GM10266 (cell line): ENCODE data around the gene TUSC7.

Experiments used
- DNase-seq: peaks from one replicate; pipeline ENCODE4 v3.0.0; 2012; ENCODE audit errors: extremely low spot score
- TF ChIP-seq, protein P1 (sequence below): IDR thresholded peaks from 2 replicates; pipeline ENCODE4 v1.5.1; 2012; ENCODE audit warnings: mild to moderate bottlenecking, low read depth; ENCODE audit not compliant: control insufficient read depth, insufficient read depth; ENCODE audit errors: missing control alignments

TUSC7 gene

DNA sequence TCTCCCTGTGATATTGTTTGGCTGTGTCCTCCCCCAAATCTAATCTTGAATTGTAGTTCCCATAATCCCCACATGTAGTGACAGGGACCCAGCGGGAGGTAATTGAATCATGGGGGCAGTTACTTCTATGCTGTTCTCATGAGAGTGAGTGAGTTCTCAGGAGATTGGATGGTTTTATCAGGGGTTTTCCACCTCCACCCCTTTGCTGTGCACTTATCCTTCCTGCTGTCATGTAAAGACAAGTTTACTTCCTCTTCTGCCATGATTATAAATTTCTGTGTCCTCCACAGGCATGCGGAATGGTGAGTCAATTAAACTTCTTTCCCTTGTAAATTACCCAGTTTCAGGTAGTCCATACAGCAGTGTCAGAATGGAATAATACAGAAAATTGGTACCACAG, 24.7 kb downstream of the TUSC7 start:
- no peak for DNase-seq
- TF ChIP-seq, protein P1, sequence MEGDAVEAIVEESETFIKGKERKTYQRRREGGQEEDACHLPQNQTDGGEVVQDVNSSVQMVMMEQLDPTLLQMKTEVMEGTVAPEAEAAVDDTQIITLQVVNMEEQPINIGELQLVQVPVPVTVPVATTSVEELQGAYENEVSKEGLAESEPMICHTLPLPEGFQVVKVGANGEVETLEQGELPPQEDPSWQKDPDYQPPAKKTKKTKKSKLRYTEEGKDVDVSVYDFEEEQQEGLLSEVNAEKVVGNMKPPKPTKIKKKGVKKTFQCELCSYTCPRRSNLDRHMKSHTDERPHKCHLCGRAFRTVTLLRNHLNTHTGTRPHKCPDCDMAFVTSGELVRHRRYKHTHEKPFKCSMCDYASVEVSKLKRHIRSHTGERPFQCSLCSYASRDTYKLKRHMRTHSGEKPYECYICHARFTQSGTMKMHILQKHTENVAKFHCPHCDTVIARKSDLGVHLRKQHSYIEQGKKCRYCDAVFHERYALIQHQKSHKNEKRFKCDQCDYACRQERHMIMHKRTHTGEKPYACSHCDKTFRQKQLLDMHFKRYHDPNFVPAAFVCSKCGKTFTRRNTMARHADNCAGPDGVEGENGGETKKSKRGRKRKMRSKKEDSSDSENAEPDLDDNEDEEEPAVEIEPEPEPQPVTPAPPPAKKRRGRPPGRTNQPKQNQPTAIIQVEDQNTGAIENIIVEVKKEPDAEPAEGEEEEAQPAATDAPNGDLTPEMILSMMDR: no peak

DNA sequence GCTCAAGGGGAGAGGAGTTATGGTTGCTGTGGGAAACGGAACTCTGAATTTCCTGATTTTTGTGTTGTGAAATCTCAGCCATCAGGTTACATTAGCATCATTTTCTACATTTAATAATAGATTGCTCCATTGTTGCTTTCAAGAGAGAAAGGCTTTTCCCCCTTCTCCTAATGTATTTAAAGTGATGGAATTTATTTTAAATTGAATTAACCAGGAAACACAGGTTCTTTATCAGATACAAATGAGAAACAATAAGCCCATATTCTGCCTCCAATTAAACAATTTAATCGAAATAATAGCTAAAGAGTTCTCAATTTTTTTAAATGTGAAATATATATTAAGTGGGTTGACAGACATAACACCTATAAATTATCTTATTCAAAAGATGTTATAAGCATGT, 30.1 kb downstream of the TUSC7 start:
- no peak for DNase-seq
- TF ChIP-seq, protein P1: no peak

GRCh38 chr3:116740293-116740692, 30.7 kb downstream of the TUSC7 start:
- DNase-seq: no peak
- TF ChIP-seq, protein P1: no peak

- TF ChIP-seq, protein P1: no peak
- DNase-seq: no peak
Measured at GRCh38 chr3:116741467-116741866, 31.9 kb downstream of the TUSC7 start.

DNA sequence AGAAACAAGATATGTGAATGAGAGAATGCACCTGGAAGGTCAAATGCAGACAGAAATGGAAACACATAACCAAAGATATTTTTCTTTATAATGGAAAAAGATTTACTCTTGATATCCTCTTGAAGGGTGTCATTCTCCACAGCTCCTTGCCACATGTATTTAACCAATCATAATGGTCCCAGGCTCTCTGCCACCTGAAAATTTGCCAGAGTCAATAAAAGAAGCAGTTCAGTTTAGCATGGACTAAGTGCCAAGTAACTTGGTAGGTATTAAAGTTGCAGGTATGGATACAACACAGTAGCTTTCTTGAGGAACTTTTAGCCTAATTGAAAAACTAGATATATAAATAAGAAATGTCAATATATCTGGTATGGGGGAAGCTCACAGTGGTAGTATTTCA, 33.5 kb downstream of the TUSC7 start:
- TF ChIP-seq, protein P1: no peak
- no peak for DNase-seq

DNA sequence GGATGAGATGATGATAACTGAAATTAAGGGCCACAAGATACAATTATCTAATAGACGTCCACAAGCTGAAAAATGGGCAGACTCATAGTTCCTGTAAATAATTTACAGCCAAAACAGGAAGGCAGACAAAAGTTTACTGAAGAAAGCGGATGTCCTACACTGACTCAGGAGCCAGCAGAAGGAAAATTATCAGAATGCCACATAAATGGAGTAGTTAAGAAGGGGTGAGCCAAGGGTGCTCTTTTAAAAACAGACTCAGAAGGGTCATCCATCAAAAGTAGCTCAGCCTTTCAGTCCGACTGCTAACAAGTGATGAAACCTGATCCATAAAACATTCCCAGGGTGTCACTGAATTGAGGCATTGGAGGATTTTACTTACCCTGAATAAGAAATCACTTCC, 39.8 kb downstream of the TUSC7 start:
- TF ChIP-seq, protein P1: no peak
- DNase-seq: no peak

GRCh38 chr3:116757315-116757714, 47.7 kb downstream of the TUSC7 start:
- TF ChIP-seq, protein P1: no peak
- no peak for DNase-seq
